HG02938 (cell line): Measurements from ENCODE around the gene GZMM.

Experiments
- ATAC-seq: cut with Tn5 transposase; IDR thresholded peaks from one replicate; pipeline ENCODE4 v1.9.1; 2021; ENCODE audit warnings: mild to moderate bottlenecking, moderate library complexity; ENCODE audit not compliant: unreplicated experiment

The GZMM gene

GRCh38 chr19:594265-594870, 50.5 kb downstream of the GZMM start:
- ATAC-seq, result no peak

- no peak for ATAC-seq
Measured at GRCh38 chr19:595326-596262, 51.7 kb downstream of the GZMM start.

- ATAC-seq, result no peak
Measured at GRCh38 chr19:596263-596655, 52.4 kb downstream of the GZMM start.

DNA sequence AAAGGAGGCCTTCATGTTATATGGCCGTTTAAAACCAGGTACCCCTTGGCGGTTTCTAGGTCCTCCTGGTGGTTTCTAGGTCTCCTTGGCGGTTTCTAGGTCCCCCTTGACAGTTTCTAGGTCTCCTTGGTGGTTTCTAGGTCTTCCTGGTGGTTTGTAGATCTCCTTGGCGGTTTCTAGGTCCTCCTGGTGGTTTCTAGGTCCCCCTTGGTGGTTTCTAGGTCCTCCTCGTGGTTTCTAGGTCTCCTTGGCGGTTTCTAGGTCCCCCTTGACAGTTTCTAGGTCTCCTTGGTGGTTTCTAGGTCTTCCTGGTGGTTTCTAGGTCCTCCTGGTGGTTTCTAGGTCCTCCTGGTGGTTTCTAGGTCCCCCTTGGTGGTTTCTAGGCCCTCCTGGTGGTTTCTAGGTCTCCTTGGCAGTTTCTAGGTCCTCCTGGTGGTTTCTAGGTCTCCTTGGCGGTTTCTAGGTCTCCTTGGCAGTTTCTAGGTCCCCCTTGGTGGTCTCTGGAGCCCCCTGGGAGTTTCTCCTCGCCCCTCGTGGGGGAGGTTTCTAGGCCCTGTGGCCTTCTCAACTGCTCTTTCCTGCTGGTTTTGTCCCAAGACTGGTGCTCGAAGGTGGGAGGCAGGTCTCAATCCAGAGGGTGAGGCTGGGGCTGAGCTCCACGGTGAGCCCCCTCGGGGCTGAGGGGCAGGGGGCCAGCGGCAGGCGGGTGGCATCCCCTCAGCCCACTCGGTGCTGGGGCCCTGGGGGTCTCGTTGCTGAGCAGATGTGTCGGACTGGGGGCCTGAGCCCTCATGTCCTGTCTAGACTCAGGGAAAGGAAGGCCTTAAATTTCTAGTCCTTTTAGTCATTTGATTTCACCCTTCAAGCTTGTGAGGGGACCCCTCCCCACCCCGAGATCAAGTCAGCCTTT, 53.8 kb downstream of the GZMM start:
- no peak for ATAC-seq
